HepG2 (cell line): Measurements from ENCODE around the gene MT1G. TPM values are rescaled to one million over a fixed set of nuclear protein-coding genes. Genes with fewer than 3 reads are reported as not detected.

Experiments
- ATF4 ChIP-seq, 2 experiments: fragments of 450-650 bp in 1 of 2; sonication (generic) in 1 of 2; formaldehyde crosslinking; IDR thresholded peaks; 2 replicates each; pipeline versions ENCODE4 v1.5.0 to v1.8.0; 2020 to 2022; ENCODE audit warnings: mild to moderate bottlenecking in 1 of 2, missing genetic modification reagents in 1 of 2
- CHCHD3 ChIP-seq: sonication (generic); formaldehyde crosslinking; IDR thresholded peaks from 2 replicates; pipeline ENCODE4 v1.8.0; 2022; ENCODE audit warnings: mild to moderate bottlenecking, missing genetic modification reagents, moderate library complexity
- HMGXB4 ChIP-seq, 2 experiments: sonication (generic) in 1 of 2; formaldehyde crosslinking in 1 of 2; IDR thresholded peaks; 2 replicates each; pipeline versions ENCODE4 v1.4.0 to v1.6.1; 2018 to 2020; ENCODE audit warnings: missing genetic modification reagents in 2 of 2, borderline replicate concordance in 1 of 2, low read depth in 1 of 2, mild to moderate bottlenecking in 1 of 2, missing biosample characterization in 1 of 2
- MEIS1 ChIP-seq: sonication (generic); formaldehyde crosslinking; IDR thresholded peaks from 2 replicates; pipeline ENCODE4 v1.9.0; 2021; ENCODE audit warnings: mild to moderate bottlenecking, missing genetic modification reagents, moderate library complexity, borderline replicate concordance
- NCOA5 ChIP-seq: sonication (generic); formaldehyde crosslinking; IDR thresholded peaks from 2 replicates; pipeline ENCODE4 v1.4.0; 2020; ENCODE audit warnings: missing genetic modification reagents
- NFE2L1 ChIP-seq: sonication (generic); formaldehyde crosslinking; IDR thresholded peaks from 2 replicates; pipeline ENCODE4 v1.4.0; 2020; ENCODE audit warnings: missing genetic modification reagents, mild to moderate bottlenecking, borderline replicate concordance
- NR3C1 ChIP-seq: sonication (generic); formaldehyde crosslinking; IDR thresholded peaks from 2 replicates; pipeline ENCODE4 v1.4.0; 2020; ENCODE audit warnings: missing genetic modification reagents
- PLRG1 ChIP-seq: fragments of 450-650 bp; conservative IDR thresholded peaks from 2 replicates; pipeline ENCODE4 v1.6.1; 2016
- RELA ChIP-seq: sonication (generic); formaldehyde crosslinking; IDR thresholded peaks from 2 replicates; pipeline ENCODE4 v1.4.0; 2020; ENCODE audit warnings: missing genetic modification reagents
- RERE ChIP-seq: IDR thresholded peaks from 2 replicates; pipeline ENCODE4 v1.6.1; 2016; ENCODE audit warnings: low read depth, missing genetic modification reagents, missing compliant biosample characterization
- SALL1 ChIP-seq: sonication (generic); formaldehyde crosslinking; IDR thresholded peaks from 2 replicates; pipeline ENCODE4 v1.8.0; 2022; ENCODE audit warnings: mild to moderate bottlenecking, missing genetic modification reagents
- SALL2 ChIP-seq: sonication (generic); formaldehyde crosslinking; IDR thresholded peaks from 2 replicates; pipeline ENCODE4 v1.8.1; 2023; ENCODE audit warnings: mild to moderate bottlenecking, missing genetic modification reagents, inconsistent platforms
- TSC22D2 ChIP-seq: sonication (generic); formaldehyde crosslinking; IDR thresholded peaks from 2 replicates; pipeline ENCODE4 v1.5.1; 2020; ENCODE audit warnings: missing genetic modification reagents, mild to moderate bottlenecking, borderline replicate concordance
- ZBTB33 ChIP-seq: sonication (generic); formaldehyde crosslinking; IDR thresholded peaks from 2 replicates; pipeline ENCODE4 v1.4.0; 2020; ENCODE audit warnings: missing genetic modification reagents
- ZNF20 ChIP-seq: sonication (generic); formaldehyde crosslinking; IDR thresholded peaks from 2 replicates; pipeline ENCODE4 v1.4.0; 2020; ENCODE audit warnings: mild to moderate bottlenecking, moderate library complexity, missing genetic modification reagents
- ZNF205 ChIP-seq: IDR thresholded peaks from 2 replicates; pipeline ENCODE4 v1.6.1; 2018; ENCODE audit warnings: missing biosample characterization, missing genetic modification reagents
- ZNF530 ChIP-seq: sonication (generic); formaldehyde crosslinking; IDR thresholded peaks from 2 replicates; pipeline ENCODE4 v1.5.0; 2020; ENCODE audit warnings: low read depth, mild to moderate bottlenecking, missing genetic modification reagents
- ZNF703 ChIP-seq: sonication (generic); formaldehyde crosslinking; IDR thresholded peaks from 2 replicates; pipeline ENCODE4 v1.5.1; 2020; ENCODE audit warnings: missing genetic modification reagents, mild to moderate bottlenecking, moderate library complexity, borderline replicate concordance
- ZSCAN29 ChIP-seq: sonication (generic); formaldehyde crosslinking; conservative IDR thresholded peaks from 2 replicates; pipeline ENCODE4 v1.4.0; 2020; ENCODE audit warnings: mild to moderate bottlenecking, missing genetic modification reagents
- polyA plus RNA-seq, 8 experiments: library from polyadenylated mRNA; depleted of rRNA in 3 of 8; stranded (reverse) in 7 of 8; unstranded in 1 of 8; fragments of >200 nt; fragmentation: Illumina TruSeq in 4 of 8; extraction: Trizol in 4 of 8; gene quantifications; 2 replicates each; pipeline versions ENCODE4 v1.2.1 to v1.2.3, GENCODE V29; 2011 to 2016; ENCODE audit warnings: low read depth in 4 of 8, missing spikeins in 1 of 8, mixed read lengths in 1 of 8; ENCODE audit not compliant: insufficient read depth in 1 of 8
- total RNA-seq, 5 experiments: library from RNA; depleted of rRNA; stranded (reverse); fragments of >200 nt; fragmentation: Illumina TruSeq; extraction: Trizol; gene quantifications; 2 replicates each; pipeline ENCODE4 v1.2.3, GENCODE V29; 2016; ENCODE audit warnings: low read depth in 1 of 5

Gene MT1G
- total and polyA plus RNA-seq, 2 of the 13 experiments (the other 11 are each of a cell fraction or from before 2014, with no cell fraction given) = 3.6 to 377 TPM

GRCh38 chr16:56657555-56658326, 10.1 kb downstream of the MT1G start, which contains the start of gene MT1F (continued):
- TF ChIP-seq HMGXB4 (CRISPR knock-in tag; IDR thresholded peaks at IDR 0.05; ENCODE audit: borderline replicate concordance in 1 of 2, low read depth in 1 of 2) (peak in 1 of 2 experiments; percentile 59; a peak in 2 of 4 replicates), PLRG1 (no peak), ZNF703 (CRISPR knock-in tag) (no peak), RERE (no peak), CHCHD3 (CRISPR knock-in tag) (no peak), ZBTB33 (CRISPR knock-in tag) (no peak), ATF4 (CRISPR knock-in tag; IDR thresholded peaks at IDR 0.05) (no peak), SALL2 (CRISPR knock-in tag) (no peak), ZSCAN29 (CRISPR knock-in tag) (no peak), ZNF20 (CRISPR knock-in tag) (no peak), SALL1 (peak; percentile 36), NR3C1 (CRISPR knock-in tag) (no peak), RELA (CRISPR knock-in tag) (no peak), TSC22D2 (CRISPR knock-in tag) (no peak), NFE2L1 (no peak), ZNF530 (no peak), MEIS1 (CRISPR knock-in tag) (0 out of 2 replicates have a peak, but pooled peaks have one; percentile 14), NCOA5 (no peak), ZNF205 (CRISPR knock-in tag) (0 out of 2 replicates have a peak, but pooled peaks have one; percentile 41)
